ENCODE results near the gene CNTF. TPM values are rescaled to one million over a fixed set of nuclear protein-coding genes. Genes with fewer than 3 reads are reported as not detected.

The CNTF gene
- total RNA-seq, 2 experiments from 2014 or later: 2.3 to 2.4 TPM

DNA sequence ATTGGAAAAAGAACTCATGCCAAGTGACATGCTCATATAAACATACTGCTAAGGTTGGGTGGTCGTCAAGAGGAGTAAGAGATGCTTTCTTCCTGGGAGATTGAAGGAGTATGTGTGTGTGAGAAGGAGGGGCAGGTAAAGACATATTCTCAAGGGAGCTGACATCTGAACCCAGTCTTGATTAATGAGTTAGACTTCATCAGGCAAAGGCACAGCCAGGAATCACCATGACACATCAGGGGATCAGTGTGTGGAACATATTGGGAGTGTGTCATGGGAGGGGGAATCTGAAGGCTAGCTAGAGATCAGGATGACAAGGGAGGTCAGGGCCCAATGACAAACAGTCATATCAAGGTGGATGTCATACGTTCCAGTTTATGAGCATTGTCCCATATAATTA lies 14.9 kb downstream of the CNTF start:
- Mint-ChIP-seq H3K9me3 (no peaks in the 10 kb centered on the region), H3K4me3 (no peak overlapping the region), H3K27me3 (no peaks in the 10 kb centered on the region), H3K4me1 (peaks cover 9% of the 10 kb centered on the region), H3K27ac (no peak overlapping the region), H3K36me3 (ENCODE audit: low read depth) (no peaks in the 10 kb centered on the region)
- no peak for DNase-seq
- ChIA-PET CTCF (interaction anchor here (1.0 kb wide), 1 partner anchor 11 kb away, joined by 3 read pairs; no protein-coding TSS in a partner anchor), POLR2A (no interaction called here)

DNA sequence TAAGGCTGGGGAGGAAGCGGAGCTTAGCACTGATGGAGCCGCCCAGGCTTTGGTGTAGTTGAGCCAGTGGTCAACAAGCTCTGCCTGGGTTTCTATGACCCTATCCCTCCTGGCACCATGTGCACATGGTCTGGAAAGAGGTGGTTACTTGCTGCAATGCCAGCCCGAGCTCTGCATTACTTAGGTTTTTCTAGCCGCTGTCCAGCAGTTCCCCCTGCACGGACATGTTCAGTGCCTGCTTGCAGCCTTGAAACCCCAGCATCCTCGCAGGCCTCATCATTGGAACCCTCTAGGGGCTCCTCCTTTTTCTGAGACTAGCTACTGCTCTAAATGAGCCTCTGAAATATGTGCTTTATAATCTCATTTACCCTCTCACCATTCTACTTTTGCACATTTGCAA lies 16.6 kb downstream of the CNTF start:
- Mint-ChIP-seq H3K27ac (no peak overlapping the region), H3K36me3 (ENCODE audit: low read depth) (no peaks in the 10 kb centered on the region), H3K9me3 (no peaks in the 10 kb centered on the region), H3K4me3 (no peak overlapping the region), H3K27me3 (peaks cover 2% of the 10 kb centered on the region), H3K4me1 (peaks cover 9% of the 10 kb centered on the region)
- ChIA-PET CTCF (interaction anchor here (1.6 kb wide), 1 partner anchor 10 kb away, joined by 5 read pairs; no protein-coding TSS in a partner anchor), POLR2A (no interaction called here)
- no peak for DNase-seq

DNA sequence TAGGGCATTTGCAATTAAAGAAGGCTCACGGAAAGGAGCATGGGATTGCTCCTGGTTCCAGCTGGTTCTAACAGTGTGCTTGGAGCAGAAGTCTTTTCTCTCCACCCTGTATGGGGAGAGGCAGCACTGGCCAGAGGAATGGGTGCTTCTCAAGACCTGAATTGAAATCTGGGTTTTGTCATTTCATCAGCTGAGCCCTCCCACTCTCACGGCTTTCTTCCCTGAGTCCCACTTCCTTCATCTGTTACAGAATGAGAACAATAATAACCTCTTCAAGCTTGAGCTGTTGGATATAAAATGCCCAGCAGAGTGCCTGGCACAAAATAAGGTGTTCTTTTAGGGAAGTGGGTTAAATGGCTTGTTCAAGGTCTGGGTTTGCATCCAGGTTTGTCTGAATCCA lies 17.2 kb downstream of the CNTF start:
- DNase-seq: no peak
- ChIA-PET POLR2A (no interaction called here), CTCF (interaction anchor here (1.4 to 1.6 kb wide), 2 partner anchors 10 kb away, joined by 5 to 8 read pairs; no protein-coding TSS in a partner anchor)
- Mint-ChIP-seq H3K4me1 (peaks cover 9% of the 10 kb centered on the region), H3K4me3 (no peak overlapping the region), H3K36me3 (ENCODE audit: low read depth) (no peaks in the 10 kb centered on the region), H3K27me3 (peaks cover 2% of the 10 kb centered on the region), H3K9me3 (no peaks in the 10 kb centered on the region), H3K27ac (no peak overlapping the region)

GRCh38 chr11:58640386-58641023 lies 18.0 kb downstream of the CNTF start:
- Mint-ChIP-seq H3K27me3 (peaks cover 2% of the 10 kb centered on the region), H3K36me3 (ENCODE audit: low read depth) (no peaks in the 10 kb centered on the region), H3K27ac (no peak overlapping the region), H3K4me1 (peaks cover 9% of the 10 kb centered on the region), H3K4me3 (no peak overlapping the region), H3K9me3 (peaks cover 3% of the 10 kb centered on the region)
- no peak for DNase-seq
- ChIA-PET CTCF (interaction anchor here (1.4 kb wide), 1 partner anchor 11 kb away, joined by 8 read pairs; no protein-coding TSS in a partner anchor), POLR2A (no interaction called here)

DNA sequence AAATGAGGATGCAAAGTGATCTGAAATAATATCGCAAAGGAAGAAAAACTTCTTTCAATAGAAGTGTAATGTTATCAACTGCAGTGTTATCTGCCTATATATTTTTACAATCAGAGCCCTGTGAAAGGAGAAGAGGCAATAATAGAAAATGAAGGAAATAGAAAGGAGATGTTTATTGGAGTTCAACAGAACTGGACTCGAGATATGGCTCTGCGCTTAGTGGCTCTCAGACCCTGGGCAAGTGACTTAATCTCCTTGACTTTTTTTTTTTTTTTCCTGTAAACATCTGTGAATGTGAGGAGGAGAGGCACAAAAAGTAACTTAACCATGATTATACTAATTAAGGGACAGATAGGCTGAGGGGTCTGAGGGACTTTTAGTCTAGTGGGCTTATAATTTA lies 18.9 kb downstream of the CNTF start:
- ChIA-PET CTCF (interaction anchor here (1.4 kb wide), 1 partner anchor 11 kb away, joined by 8 read pairs; no protein-coding TSS in a partner anchor), POLR2A (no interaction called here)
- H3K27me3 Mint-ChIP-seq: peaks cover 2% of the 10 kb centered on the region
- no peaks in the 10 kb centered on the region for H3K36me3 Mint-ChIP-seq (ENCODE audit: low read depth)
- no peak for DNase-seq
- H3K9me3 Mint-ChIP-seq: peaks cover 4% of the 10 kb centered on the region
- H3K4me1 Mint-ChIP-seq: peaks cover 9% of the 10 kb centered on the region
- no peak overlapping the region for H3K27ac Mint-ChIP-seq
- H3K4me3 Mint-ChIP-seq: no peak overlapping the region

DNA sequence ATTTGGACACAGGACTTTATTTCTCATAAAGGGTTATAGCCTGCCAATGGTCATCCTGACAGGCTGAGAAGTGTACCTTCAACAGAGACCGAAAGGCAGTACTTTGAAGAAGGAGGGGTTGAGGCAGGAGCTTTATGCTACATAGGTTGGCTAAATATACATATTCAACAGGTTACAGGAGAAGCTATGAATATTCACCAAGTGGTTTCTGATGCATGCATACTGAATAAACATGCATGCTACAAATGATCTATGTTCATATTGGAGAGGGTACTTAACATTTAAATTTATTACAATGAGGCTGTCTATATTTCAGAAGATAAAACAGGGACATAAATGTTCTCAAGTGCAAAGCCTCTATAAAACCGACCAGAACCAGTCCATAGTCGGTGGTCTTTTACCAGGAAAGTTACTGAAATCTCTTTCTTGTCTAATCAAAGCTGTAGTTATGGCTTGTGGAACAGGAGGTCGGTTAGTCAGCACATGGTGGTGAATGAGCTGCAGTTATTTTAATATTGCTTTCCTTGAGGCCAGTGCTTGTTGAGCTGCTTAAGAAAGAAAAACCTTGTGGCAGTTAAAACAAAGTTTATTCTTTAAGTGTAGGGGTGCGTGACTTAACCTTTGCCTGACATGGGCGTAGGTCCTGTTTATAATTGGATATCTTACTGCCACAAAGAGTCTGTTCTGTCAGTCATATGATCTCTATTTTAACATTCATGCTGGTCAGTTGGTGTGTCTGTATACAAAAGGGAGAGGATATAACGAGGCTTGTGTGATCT lies 19.5 kb downstream of the CNTF start:
- Mint-ChIP-seq H3K4me1 (peaks cover 9% of the 10 kb centered on the region), H3K4me3 (no peak overlapping the region), H3K9me3 (peaks cover 6% of the 10 kb centered on the region), H3K27me3 (peaks cover 2% of the 10 kb centered on the region), H3K27ac (no peak overlapping the region), H3K36me3 (ENCODE audit: low read depth) (no peaks in the 10 kb centered on the region)
- POLR2A ChIA-PET: no interaction called here
- no peak for DNase-seq
- CTCF ChIA-PET: no interaction called here

GRCh38 chr11:58645854-58646253 lies 23.4 kb downstream of the CNTF start:
- POLR2A ChIA-PET: no interaction called here
- peaks cover 2% of the 10 kb centered on the region for H3K27me3 Mint-ChIP-seq
- H3K4me3 Mint-ChIP-seq: no peak overlapping the region
- no peaks in the 10 kb centered on the region for H3K4me1 Mint-ChIP-seq
- H3K27ac Mint-ChIP-seq: no peak overlapping the region
- no peak for DNase-seq
- CTCF ChIA-PET: interaction anchor here (1.2 kb wide), 1 partner anchor 16 kb away, joined by 3 read pairs; no protein-coding TSS in a partner anchor
- H3K9me3 Mint-ChIP-seq: peaks cover 6% of the 10 kb centered on the region
- no peaks in the 10 kb centered on the region for H3K36me3 Mint-ChIP-seq (ENCODE audit: low read depth)

DNA sequence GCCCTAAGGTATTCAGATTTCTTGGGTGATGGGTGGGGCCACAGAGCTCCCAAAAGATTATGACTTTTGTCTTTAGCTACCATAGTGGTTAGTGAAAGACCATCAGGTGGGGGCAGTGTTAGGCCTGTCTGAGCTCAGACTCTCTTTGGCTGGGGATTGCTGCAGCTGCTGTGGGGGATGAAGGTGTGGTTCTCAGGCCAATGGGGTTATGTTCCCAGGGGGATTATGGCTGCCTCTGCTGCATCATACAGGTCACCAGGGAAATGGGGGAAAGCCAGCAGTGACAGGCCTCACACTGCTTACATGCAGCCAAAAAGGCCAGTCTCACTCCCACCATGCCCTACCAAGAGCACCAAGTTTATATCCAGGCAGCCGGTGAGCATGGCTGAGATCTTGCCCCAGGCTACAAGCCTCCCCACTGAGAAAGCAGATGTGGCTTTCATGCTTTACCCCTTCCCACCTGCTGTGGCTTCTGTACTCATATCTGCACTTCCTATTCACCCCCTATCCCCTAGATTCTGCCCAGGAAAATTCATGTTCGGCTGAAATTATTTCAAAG lies 24.8 kb downstream of the CNTF start:
- Mint-ChIP-seq H3K4me3 (no peak overlapping the region), H3K9me3 (peaks cover 6% of the 10 kb centered on the region), H3K36me3 (ENCODE audit: low read depth) (no peaks in the 10 kb centered on the region), H3K4me1 (no peaks in the 10 kb centered on the region), H3K27me3 (peaks cover 2% of the 10 kb centered on the region), H3K27ac (no peak overlapping the region)
- DNase-seq: no peak
- ChIA-PET POLR2A (no interaction called here), CTCF (interaction anchor here (1.4 kb wide), 1 partner anchor 17 kb away, joined by 4 read pairs; no protein-coding TSS in a partner anchor)

DNA sequence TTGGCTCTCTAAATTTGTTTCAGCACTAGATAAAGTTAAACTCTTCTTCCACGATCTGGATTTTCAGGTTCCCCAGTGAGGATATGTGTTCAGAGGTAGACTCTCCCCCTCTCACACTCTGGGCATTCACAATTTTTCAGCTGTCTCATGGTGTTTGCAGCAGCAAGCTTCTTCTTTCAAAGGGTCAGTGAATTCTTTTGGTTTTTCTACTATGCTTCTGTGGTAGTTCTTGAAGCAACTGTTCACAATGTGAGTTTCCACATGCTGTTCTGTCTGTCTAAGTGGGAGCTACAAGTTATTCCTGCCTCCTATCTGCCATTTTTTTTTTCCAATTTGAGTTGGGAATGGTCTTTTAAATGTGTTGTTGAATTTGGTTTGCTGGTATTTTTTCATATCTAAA lies 25.4 kb downstream of the CNTF start:
- ChIA-PET CTCF (interaction anchor here (1.1 to 1.4 kb wide), 2 partner anchors 10 to 18 kb away, joined by 3 to 4 read pairs; no protein-coding TSS in a partner anchor), POLR2A (no interaction called here)
- Mint-ChIP-seq H3K9me3 (peaks cover 6% of the 10 kb centered on the region), H3K27ac (no peak overlapping the region), H3K4me3 (no peak overlapping the region), H3K36me3 (ENCODE audit: low read depth) (no peaks in the 10 kb centered on the region), H3K4me1 (no peaks in the 10 kb centered on the region), H3K27me3 (peaks cover 2% of the 10 kb centered on the region)
- no peak for DNase-seq

- Mint-ChIP-seq H3K4me3 (no peak overlapping the region), H3K4me1 (peaks cover 5% of the 10 kb centered on the region), H3K27ac (no peak overlapping the region), H3K27me3 (peaks cover 3% of the 10 kb centered on the region), H3K36me3 (ENCODE audit: low read depth) (no peaks in the 10 kb centered on the region), H3K9me3 (peaks cover 6% of the 10 kb centered on the region)
- no peak for DNase-seq
- POLR2A ChIA-PET: no interaction called here
- CTCF ChIA-PET: interaction anchor here (1.0 to 1.1 kb wide), 4 partner anchors 11 to 502 kb away, joined by 3 to 6 read pairs (median 4); no protein-coding TSS in a partner anchor
Observed at GRCh38 chr11:58649623-58650022, 27.2 kb downstream of the CNTF start.

- H3K4me1 Mint-ChIP-seq: peaks cover 5% of the 10 kb centered on the region
- peaks cover 3% of the 10 kb centered on the region for H3K9me3 Mint-ChIP-seq
- no peak overlapping the region for H3K27ac Mint-ChIP-seq
- ChIA-PET POLR2A (no interaction called here), CTCF (interaction anchor here (0.8 to 1.1 kb wide), 4 partner anchors 22 to 501 kb away, joined by 3 to 6 read pairs (median 4); no protein-coding TSS in a partner anchor)
- H3K27me3 Mint-ChIP-seq: peaks cover 3% of the 10 kb centered on the region
- no peaks in the 10 kb centered on the region for H3K36me3 Mint-ChIP-seq (ENCODE audit: low read depth)
- DNase-seq: no peak
- no peak overlapping the region for H3K4me3 Mint-ChIP-seq
Observed at GRCh38 chr11:58650496-58650895, 28.0 kb downstream of the CNTF start.

- Mint-ChIP-seq H3K4me1 (peaks cover 5% of the 10 kb centered on the region), H3K9me3 (no peaks in the 10 kb centered on the region), H3K27ac (no peak overlapping the region), H3K27me3 (peaks cover 3% of the 10 kb centered on the region), H3K36me3 (ENCODE audit: low read depth) (no peaks in the 10 kb centered on the region), H3K4me3 (no peak overlapping the region)
- ChIA-PET CTCF (interaction anchor here (0.8 to 2.9 kb wide), 7 partner anchors 20 to 135 kb away, joined by 3 to 10 read pairs (median 4); no protein-coding TSS in a partner anchor), POLR2A (interaction anchor here (1.4 kb wide), 1 partner anchor 75 kb away, joined by 3 read pairs; no protein-coding TSS in a partner anchor)
- no peak for DNase-seq
Observed at GRCh38 chr11:58652726-58653280, 30.3 kb downstream of the CNTF start.
